Astrocyte (in vitro differentiated cells and primary cell): Measurements from ENCODE around the gene NSUN5. TPM values are rescaled to one million over a fixed set of nuclear protein-coding genes. Genes with fewer than 3 reads are reported as not detected.

Experiments used
- DNase-seq: peaks from one replicate; pipeline ENCODE4 v3.0.0-alpha.2; 2010; ENCODE audit warnings: low read depth
- FAIRE-seq: peaks from 2 replicates; lab custom pipeline; 2011; peaks lifted over from hg19 to GRCh38; lab: Jason Lieb, UNC
- H2AFZ ChIP-seq: 2 replicates; pipeline ENCODE4 v1.6.0; 2012; ENCODE audit warnings: low read depth, low read length, inconsistent platforms
- H3K27ac ChIP-seq: 2 replicates; pipeline ENCODE4 v1.5.1; 2011; ENCODE audit warnings: low read depth, low read length, inconsistent platforms
- H3K27me3 ChIP-seq: 2 replicates; pipeline ENCODE4 v1.6.0; 2011; ENCODE audit warnings: low read length, inconsistent platforms; ENCODE audit not compliant: insufficient read depth
- H3K36me3 ChIP-seq: 2 replicates; pipeline ENCODE4 v1.5.1; 2011; ENCODE audit warnings: low read length, inconsistent platforms; ENCODE audit not compliant: insufficient read depth
- H3K4me1 ChIP-seq: 2 replicates; pipeline ENCODE4 v1.5.1; 2011; ENCODE audit warnings: low read length, inconsistent platforms; ENCODE audit not compliant: insufficient read depth
- H3K4me2 ChIP-seq: 2 replicates; pipeline ENCODE4 v1.6.0; 2012; ENCODE audit warnings: low read length, inconsistent platforms
- H3K4me3 ChIP-seq: 2 replicates; pipeline ENCODE4 v1.5.1; 2011; ENCODE audit warnings: low read depth, mild to moderate bottlenecking, low read length, inconsistent platforms; ENCODE audit not compliant: insufficient read depth
- H3K79me2 ChIP-seq: 2 replicates; pipeline ENCODE4 v1.6.0; 2012; ENCODE audit warnings: mild to moderate bottlenecking, low read length, inconsistent platforms; ENCODE audit not compliant: insufficient read depth
- H3K9ac ChIP-seq: 2 replicates; pipeline ENCODE4 v1.6.0; 2012; ENCODE audit warnings: mild to moderate bottlenecking, low read length, inconsistent platforms
- H3K9me3 ChIP-seq: 2 replicates; pipeline ENCODE4 v1.5.1; 2012; ENCODE audit warnings: low read depth, mild to moderate bottlenecking, low read length, inconsistent platforms; ENCODE audit not compliant: insufficient read depth
- H4K20me1 ChIP-seq: 2 replicates; pipeline ENCODE4 v1.6.0; 2012; ENCODE audit warnings: low read length, inconsistent platforms; ENCODE audit not compliant: insufficient read depth
- H3K27ac Mint-ChIP-seq: one replicate; pipeline ENCODE4 v1.8.0; 2021; ENCODE audit warnings: mild to moderate bottlenecking, mixed read lengths; ENCODE audit not compliant: unreplicated experiment
- H3K27me3 Mint-ChIP-seq: one replicate; pipeline ENCODE4 v1.8.0; 2021; ENCODE audit warnings: low read depth, mixed read lengths; ENCODE audit not compliant: unreplicated experiment
- H3K36me3 Mint-ChIP-seq: one replicate; pipeline ENCODE4 v1.8.0; 2021; ENCODE audit warnings: low read depth, mixed read lengths; ENCODE audit not compliant: unreplicated experiment
- H3K4me1 Mint-ChIP-seq: one replicate; pipeline ENCODE4 v1.8.0; 2021; ENCODE audit warnings: low read depth, mixed read lengths; ENCODE audit not compliant: unreplicated experiment
- H3K4me3 Mint-ChIP-seq: one replicate; pipeline ENCODE4 v1.8.0; 2021; ENCODE audit warnings: mild to moderate bottlenecking, moderate library complexity, mixed read lengths; ENCODE audit not compliant: unreplicated experiment
- H3K9me3 Mint-ChIP-seq: one replicate; pipeline ENCODE4 v1.8.0; 2021; ENCODE audit warnings: mild to moderate bottlenecking, mixed read lengths; ENCODE audit not compliant: unreplicated experiment
- CTCF ChIP-seq: IDR thresholded peaks from 2 replicates; pipeline ENCODE4 v1.5.1; 2011; ENCODE audit warnings: low read depth, mild to moderate bottlenecking, inconsistent platforms, low read length, moderate library complexity; ENCODE audit not compliant: insufficient read depth
- EZH2 ChIP-seq: IDR thresholded peaks from 2 replicates; pipeline ENCODE4 v1.6.1; 2012; ENCODE audit warnings: mild to moderate bottlenecking, low read length, inconsistent platforms; ENCODE audit not compliant: insufficient read depth
- total RNA-seq: library from RNA; stranded (reverse); gene quantifications from 2 replicates; pipeline ENCODE4 v1.2.1, GENCODE V29; 2021

NSUN5 gene
- total RNA-seq, 1 donor from 2014 or later: 27.6 TPM

- FAIRE-seq: no peak
- H3K79me2 ChIP-seq: no peaks in the 10 kb centered on the region
- H3K36me3 Mint-ChIP-seq: no peaks in the 10 kb centered on the region
These were observed 37.3 kb upstream of the NSUN5 start for GRCh38 chr7:73345951-73346350.

GRCh38 chr7:73345538-73345937, 36.9 kb upstream of the NSUN5 start:
- no peaks in the 10 kb centered on the region for H3K36me3 ChIP-seq
- Mint-ChIP-seq H3K36me3 (no peaks in the 10 kb centered on the region), H3K4me3 (no peak overlapping the region), H3K27ac (no peak overlapping the region), H3K27me3 (peaks cover 8% of the 10 kb centered on the region), H3K4me1 (peaks cover 11% of the 10 kb centered on the region), H3K9me3 (peaks cover 10% of the 10 kb centered on the region)
- no peak for TF ChIP-seq EZH2
- TF ChIP-seq CTCF: no peak
- DNase-seq (no peak), FAIRE-seq (no peak)
- peaks cover 9% of the 10 kb centered on the region for H3K4me1 ChIP-seq
- no peaks in the 10 kb centered on the region for H4K20me1 ChIP-seq
- H3K4me3 ChIP-seq: no peak overlapping the region
- no peak overlapping the region for H2AFZ ChIP-seq
- peaks cover 5% of the 10 kb centered on the region for H3K27me3 ChIP-seq
- H3K27ac ChIP-seq: no peak overlapping the region
- H3K9ac ChIP-seq: no peak overlapping the region
- H3K4me2 ChIP-seq: no peak overlapping the region
- no peaks in the 10 kb centered on the region for H3K79me2 ChIP-seq
- H3K9me3 ChIP-seq: no peaks in the 10 kb centered on the region

More at GRCh38 chr7:73345951-73346350, 37.3 kb upstream of the NSUN5 start:
- no peak overlapping the region for H3K4me3 ChIP-seq
- no peak for DNase-seq
- H3K27me3 ChIP-seq: peaks cover 4% of the 10 kb centered on the region
- no peak overlapping the region for H2AFZ ChIP-seq
- peaks cover 9% of the 10 kb centered on the region for H3K4me1 ChIP-seq
- no peak for TF ChIP-seq CTCF
- no peak for TF ChIP-seq EZH2
- no peaks in the 10 kb centered on the region for H3K9me3 ChIP-seq
- Mint-ChIP-seq H3K9me3 (peaks cover 10% of the 10 kb centered on the region), H3K27ac (no peak overlapping the region), H3K27me3 (peaks cover 7% of the 10 kb centered on the region), H3K4me1 (peaks cover 11% of the 10 kb centered on the region), H3K4me3 (no peak overlapping the region)
- no peak overlapping the region for H3K4me2 ChIP-seq
- no peaks in the 10 kb centered on the region for H4K20me1 ChIP-seq
- no peak overlapping the region for H3K9ac ChIP-seq
- H3K36me3 ChIP-seq: no peaks in the 10 kb centered on the region
- H3K27ac ChIP-seq: no peak overlapping the region

GRCh38 chr7:73343671-73344380, 35.2 kb upstream of the NSUN5 start:
- H3K27me3 Mint-ChIP-seq: peaks cover 13% of the 10 kb centered on the region

More at GRCh38 chr7:73343671-73344380, 35.2 kb upstream of the NSUN5 start:
- no peak overlapping the region for H3K4me3 ChIP-seq
- DNase-seq: no peak
- no peaks in the 10 kb centered on the region for H3K9me3 ChIP-seq
- no peaks in the 10 kb centered on the region for H3K79me2 ChIP-seq
- H3K36me3 ChIP-seq: no peaks in the 10 kb centered on the region
- no peak overlapping the region for H3K9ac ChIP-seq
- H3K4me1 ChIP-seq: peaks cover 9% of the 10 kb centered on the region
- H2AFZ ChIP-seq: no peak overlapping the region
- no peaks in the 10 kb centered on the region for H3K36me3 Mint-ChIP-seq
- H3K4me3 Mint-ChIP-seq: no peak overlapping the region
- no peaks in the 10 kb centered on the region for H4K20me1 ChIP-seq
- no peak for FAIRE-seq
- peaks cover 7% of the 10 kb centered on the region for H3K27me3 ChIP-seq
- no peak overlapping the region for H3K27ac Mint-ChIP-seq
- peaks cover 11% of the 10 kb centered on the region for H3K4me1 Mint-ChIP-seq
- no peak overlapping the region for H3K4me2 ChIP-seq
- H3K9me3 Mint-ChIP-seq: peaks cover 10% of the 10 kb centered on the region
- no peak for TF ChIP-seq EZH2
- H3K27ac ChIP-seq: no peak overlapping the region
